ENCODE results near the gene SULT6B1.
"Not testable (repeated sequence)": the region's sequence is repeated elsewhere in the genome, so short reads cannot be mapped to it uniquely, and the experiment has no call there.

Gene SULT6B1

GRCh38 chr2:37195862-37196319 is 7.4 kb upstream of the SULT6B1 start:
- DNase-seq = not testable (repeated sequence)

- DNase-seq = no peak
These were observed 4.1 kb upstream of the SULT6B1 start for GRCh38 chr2:37192551-37192950.

GRCh38 chr2:37191747-37192146 is 3.3 kb upstream of the SULT6B1 start:
- DNase-seq = no peak

- no peak for DNase-seq
These were observed 2.8 kb upstream of the SULT6B1 start for GRCh38 chr2:37191253-37191652.

DNA sequence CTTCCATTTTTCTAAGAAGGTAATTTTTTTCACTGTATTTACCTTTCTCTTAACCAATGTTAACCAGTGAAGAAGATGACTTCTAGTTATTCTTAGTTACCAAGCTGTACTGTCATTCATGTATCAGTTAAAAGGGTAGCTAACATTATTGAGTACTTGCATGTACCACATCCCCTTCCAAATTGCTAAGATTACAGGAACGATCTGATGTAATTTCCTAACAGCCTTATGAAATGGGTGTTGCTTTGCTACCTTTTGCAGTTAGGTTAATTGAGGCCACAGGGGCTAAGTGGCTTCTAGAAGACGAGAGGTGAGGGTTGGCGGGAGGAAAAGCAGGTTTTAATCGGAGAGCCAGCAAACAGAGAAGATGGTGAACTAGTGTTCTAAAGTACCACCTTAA is 1.8 kb upstream of the SULT6B1 start:
- DNase-seq = no peak

DNA sequence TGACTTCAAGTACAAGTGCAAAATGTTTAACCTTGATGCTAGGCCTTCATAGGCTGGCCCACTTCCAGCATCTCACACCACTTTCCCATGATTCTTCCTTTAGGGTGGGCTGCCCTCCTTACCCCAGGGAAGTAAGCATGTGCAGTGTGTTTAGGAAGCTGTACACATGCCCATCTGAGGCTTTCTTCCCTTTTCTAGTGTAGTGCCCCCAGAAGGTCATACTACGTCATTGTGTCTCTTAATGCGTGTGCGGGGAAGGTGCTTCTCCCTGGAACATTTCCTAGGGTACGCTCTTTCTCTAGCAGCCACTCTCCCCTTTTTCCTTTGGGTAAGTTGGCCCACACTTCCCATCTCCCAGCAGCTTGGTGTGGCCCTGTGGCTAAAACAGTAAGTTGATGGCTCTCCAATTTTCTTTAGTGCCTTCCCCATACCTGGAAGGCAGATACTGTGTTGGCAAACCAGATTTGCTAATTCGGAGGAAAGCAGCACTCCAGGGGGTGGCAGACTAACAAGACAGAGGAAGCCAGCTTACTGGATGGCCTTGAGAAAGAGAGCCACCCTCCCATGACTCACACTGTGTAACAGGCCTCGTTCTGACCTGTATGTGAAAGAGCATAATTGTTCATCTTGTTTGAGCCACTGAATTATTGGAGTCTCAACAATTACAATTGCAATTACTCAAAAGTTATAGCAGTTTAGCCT is 1.1 kb upstream of the SULT6B1 start:
- DNase-seq = no peak

DNA sequence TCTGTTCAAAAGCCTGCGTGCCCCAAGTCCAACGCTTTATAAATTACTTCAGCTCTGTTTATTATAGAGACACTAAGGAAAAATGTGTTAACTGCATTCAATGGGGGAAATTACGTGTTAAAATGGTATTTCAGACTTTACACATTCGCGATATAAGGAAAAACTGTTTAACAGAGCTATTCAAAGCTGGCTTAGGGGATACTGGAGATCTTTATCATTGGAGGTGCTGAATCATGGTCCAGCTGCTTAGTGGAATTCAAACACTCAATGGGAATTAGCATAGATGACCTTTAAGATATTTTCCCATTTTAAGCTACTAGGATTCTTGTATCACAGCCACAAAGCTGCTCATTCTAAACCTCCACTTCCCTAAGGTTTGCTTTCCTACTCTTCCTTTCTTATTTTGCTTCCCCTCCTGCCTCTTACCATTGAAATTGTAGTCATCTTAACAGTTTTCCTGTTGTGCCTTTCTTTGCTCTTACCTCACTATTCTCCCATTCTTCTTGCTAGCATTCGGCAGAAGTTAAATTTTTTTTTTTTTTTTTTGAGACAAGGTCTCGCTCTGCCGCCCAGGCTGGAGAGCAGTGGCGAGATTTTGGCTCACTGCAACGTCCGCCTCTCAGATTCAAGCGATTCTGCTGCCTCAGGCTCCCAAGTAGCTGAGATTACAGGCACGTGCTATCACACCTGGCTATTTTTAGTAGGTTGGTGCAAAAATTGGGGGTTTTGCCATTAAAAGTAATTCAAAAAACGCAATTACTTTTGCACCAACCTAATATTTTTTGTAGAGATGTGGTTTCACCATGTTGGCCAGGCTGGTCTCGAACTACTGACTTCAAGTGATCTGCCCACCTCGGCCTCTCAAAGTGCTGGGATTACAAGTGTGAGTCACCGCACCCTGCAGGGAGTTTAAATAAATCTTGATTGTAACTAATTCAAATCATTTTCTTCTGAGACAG is 6.5 kb downstream of the SULT6B1 start:
- DNase-seq = no peak

- no peak for DNase-seq
These were observed 7.8 kb downstream of the SULT6B1 start for GRCh38 chr2:37180640-37181039.

- DNase-seq = no peak
These were observed 8.3 kb downstream of the SULT6B1 start for GRCh38 chr2:37180006-37180639.

- no peak for DNase-seq
These were observed 14.7 kb downstream of the SULT6B1 start for GRCh38 chr2:37173741-37174140.

DNA sequence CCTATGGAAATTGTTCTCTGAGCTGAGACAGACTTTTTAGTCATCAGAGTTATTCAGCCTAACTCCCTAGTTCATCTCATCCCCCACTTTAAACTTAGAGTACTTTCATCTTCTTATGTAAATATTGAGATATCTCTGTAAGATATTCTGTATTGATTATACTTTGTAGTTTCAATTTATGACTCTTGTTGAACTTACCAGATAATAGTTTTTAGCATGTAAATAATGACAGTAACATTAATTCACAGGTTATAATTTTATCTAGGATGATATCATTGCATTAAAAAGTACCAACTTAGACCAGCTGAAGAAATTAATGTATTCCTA is 16.9 kb downstream of the SULT6B1 start:
- no peak for DNase-seq

- no peak for DNase-seq
These were observed 20.1 kb downstream of the SULT6B1 start for GRCh38 chr2:37168217-37168981.

- DNase-seq = no peak
These were observed 20.8 kb downstream of the SULT6B1 start for GRCh38 chr2:37167636-37168180.

- DNase-seq = no peak
These were observed 23.7 kb downstream of the SULT6B1 start for GRCh38 chr2:37164757-37165156.

DNA sequence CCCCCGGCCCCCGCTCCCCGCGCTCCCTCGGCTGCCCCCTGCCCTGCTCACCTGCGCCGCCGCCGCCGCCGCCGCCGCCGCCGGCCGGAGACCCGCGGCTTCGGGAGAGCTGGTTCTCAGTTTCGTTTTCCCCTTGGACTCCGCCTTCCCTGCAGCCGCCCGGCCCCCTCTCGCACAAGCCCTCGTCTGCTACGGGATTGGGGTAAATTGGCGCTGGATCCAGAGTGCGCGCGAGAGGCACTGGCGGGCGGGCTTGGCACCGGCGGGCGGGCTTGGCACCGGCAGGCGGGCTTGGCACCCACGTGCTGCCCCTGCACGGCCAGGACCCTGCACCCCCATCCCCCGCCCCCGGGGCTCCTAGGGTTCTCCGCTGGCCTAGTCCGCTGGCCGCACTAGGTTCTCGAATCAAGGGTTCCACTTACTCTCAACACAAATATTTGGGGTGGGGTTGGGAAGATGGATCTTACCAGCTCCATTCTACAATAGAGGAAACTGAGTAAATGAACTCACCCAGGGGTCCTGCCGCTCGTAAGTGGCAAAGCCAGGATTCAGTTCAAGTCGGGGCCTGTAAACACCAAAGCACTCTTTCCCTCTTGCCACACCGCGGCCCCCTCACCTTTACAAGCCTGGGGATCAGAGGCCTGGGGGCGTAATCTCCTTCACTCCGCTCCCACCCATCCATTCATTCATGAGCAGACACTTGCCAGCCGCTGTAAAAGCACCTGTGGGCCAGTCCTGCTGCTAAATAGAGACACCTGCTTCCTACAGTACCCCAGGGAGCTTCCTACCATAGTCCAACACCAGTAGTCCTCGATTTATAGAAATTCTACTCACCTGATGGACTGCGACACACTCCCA is 31.4 kb downstream of the SULT6B1 start, which contains the start of gene EIF2AK2:
EIF2AK2 (minus strand) TSS at position 124 of the 858 bp plus-strand sequence. CDS start 9,174 bp downstream, outside the sequence.
- DNase-seq = peak; percentile 48

- DNase-seq = no peak
These were observed 32.2 kb downstream of the SULT6B1 start for GRCh38 chr2:37156071-37156856.

DNA sequence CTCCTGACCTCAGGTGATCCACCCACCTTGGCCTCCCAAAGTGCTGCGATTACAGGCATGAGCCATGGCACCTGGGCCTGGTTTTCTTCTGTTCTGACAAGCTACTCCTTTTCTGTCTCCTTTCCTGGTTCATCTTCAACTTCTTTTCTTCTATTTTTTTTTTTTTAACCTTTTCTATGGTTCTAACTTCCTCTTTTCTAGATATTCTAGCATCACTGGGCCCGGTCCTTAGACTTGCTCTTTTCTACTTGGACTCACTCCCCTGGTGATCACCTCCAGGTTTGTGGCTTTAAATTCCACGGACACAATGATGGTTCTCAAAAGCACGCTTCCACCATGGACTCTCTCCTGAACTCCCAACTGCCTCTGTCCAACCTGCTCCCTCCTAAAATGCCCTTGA is 33.7 kb downstream of the SULT6B1 start:
- no peak for DNase-seq

DNA sequence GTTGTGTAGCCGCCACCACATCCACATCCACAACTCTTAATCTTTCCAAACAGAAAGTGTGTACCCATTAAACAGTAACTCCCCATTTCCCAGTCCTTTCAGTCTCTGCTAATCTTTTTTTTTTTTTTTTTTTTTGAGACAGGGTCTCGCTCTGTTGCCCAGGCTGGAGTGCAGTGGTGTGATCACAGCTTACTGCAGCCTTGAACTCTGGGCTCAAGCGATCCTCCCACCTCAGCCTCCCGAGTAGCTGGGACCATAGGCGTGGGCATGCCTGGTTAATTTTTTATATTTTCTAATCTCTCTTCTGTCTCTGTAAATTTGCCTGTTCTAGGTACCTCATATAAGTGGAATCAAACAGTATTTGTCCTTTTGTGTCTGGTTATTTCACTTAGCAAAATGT is 35.2 kb downstream of the SULT6B1 start:
- DNase-seq = no peak

GRCh38 chr2:37149626-37150322 is 38.7 kb downstream of the SULT6B1 start:
- DNase-seq = no peak

DNA sequence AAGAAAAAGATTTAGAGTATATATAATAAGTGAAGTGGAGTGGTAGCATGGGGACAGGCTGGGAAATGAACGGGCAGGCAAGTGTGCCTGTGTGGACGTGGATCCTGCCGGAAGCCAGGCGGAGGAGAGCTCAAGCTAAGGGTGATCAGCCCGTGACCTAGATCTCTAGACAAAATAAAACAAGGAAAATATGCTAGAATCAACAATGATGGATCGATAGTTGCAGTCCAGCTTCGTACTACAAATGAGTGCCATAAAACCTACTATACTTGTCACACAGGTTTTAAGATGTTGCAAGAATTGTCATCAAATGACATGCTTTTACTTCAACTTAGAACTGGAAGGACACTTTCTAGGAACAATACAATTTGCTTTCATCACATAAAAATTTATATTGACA is 40.1 kb downstream of the SULT6B1 start:
- no peak for DNase-seq
